GM21786 (cell line): ENCODE results near the gene CASS4.
A peak's percentile ranks its signal among the peaks of the same experiment; 100 is the strongest.

Experiments
- ATAC-seq: cut with Tn5 transposase; IDR thresholded peaks from one replicate; pipeline ENCODE4 v1.9.1; 2021; ENCODE audit not compliant: unreplicated experiment

Gene CASS4

GRCh38 chr20:56422076-56422823 is 10.2 kb downstream of the CASS4 start:
- no peak for ATAC-seq

- ATAC-seq = no peak
Observed at GRCh38 chr20:56422824-56423189, 10.7 kb downstream of the CASS4 start.

GRCh38 chr20:56423211-56423610 is 11.2 kb downstream of the CASS4 start:
- ATAC-seq = no peak

- no peak for ATAC-seq
Observed at GRCh38 chr20:56423886-56424285, 11.8 kb downstream of the CASS4 start.

- ATAC-seq = no peak
Observed at GRCh38 chr20:56424931-56425330, 12.9 kb downstream of the CASS4 start.

GRCh38 chr20:56426026-56426425 is 14.0 kb downstream of the CASS4 start:
- no peak for ATAC-seq

GRCh38 chr20:56426926-56427325 is 14.9 kb downstream of the CASS4 start:
- ATAC-seq = no peak

- ATAC-seq = no peak
Observed at GRCh38 chr20:56427797-56428196, 15.7 kb downstream of the CASS4 start.

GRCh38 chr20:56428410-56428809 is 16.4 kb downstream of the CASS4 start:
- ATAC-seq = no peak

GRCh38 chr20:56428881-56429280 is 16.8 kb downstream of the CASS4 start:
- ATAC-seq = no peak

- ATAC-seq = no peak
Observed at GRCh38 chr20:56429502-56429901, 17.4 kb downstream of the CASS4 start.

GRCh38 chr20:56429941-56430340 is 17.9 kb downstream of the CASS4 start:
- no peak for ATAC-seq

GRCh38 chr20:56430461-56430860 is 18.4 kb downstream of the CASS4 start:
- no peak for ATAC-seq

- ATAC-seq = no peak
Observed at GRCh38 chr20:56430957-56431356, 18.9 kb downstream of the CASS4 start.

GRCh38 chr20:56431471-56431870 is 19.4 kb downstream of the CASS4 start:
- ATAC-seq = no peak

- no peak for ATAC-seq
Observed at GRCh38 chr20:56433221-56433879, 21.3 kb downstream of the CASS4 start.

GRCh38 chr20:56433880-56434255 is 21.8 kb downstream of the CASS4 start:
- ATAC-seq = no peak

GRCh38 chr20:56437196-56437960 is 25.3 kb downstream of the CASS4 start:
- no peak for ATAC-seq

- no peak for ATAC-seq
Observed at GRCh38 chr20:56438284-56438683, 26.2 kb downstream of the CASS4 start.

- ATAC-seq = no peak
Observed at GRCh38 chr20:56439771-56440291, 27.8 kb downstream of the CASS4 start.

- ATAC-seq = peak; percentile 82
Observed at GRCh38 chr20:56440346-56441007, 28.4 kb downstream of the CASS4 start.
